Muscle layer of colon (tissue), 2 donors: ENCODE measurements around the gene SRPK1.

Experiments
- H3K27ac ChIP-seq: one replicate; pipeline ENCODE4 v1.7.0; 2013; ENCODE audit warnings: low read depth, mild to moderate bottlenecking, low read length, moderate library complexity
- H3K27me3 ChIP-seq, 2 donors: one replicate each; pipeline ENCODE4 v1.7.0; 2013; ENCODE audit warnings: low read length in 2 of 2, mild to moderate bottlenecking in 2 of 2; ENCODE audit not compliant: insufficient read depth in 2 of 2, control insufficient read depth in 1 of 2
- H3K36me3 ChIP-seq: one replicate; pipeline ENCODE4 v1.7.0; 2013; ENCODE audit warnings: mild to moderate bottlenecking, low read length; ENCODE audit not compliant: insufficient read depth
- H3K4me1 ChIP-seq: one replicate; pipeline ENCODE4 v1.7.0; 2013; ENCODE audit warnings: mild to moderate bottlenecking, low read length; ENCODE audit not compliant: insufficient read depth
- H3K4me3 ChIP-seq, 2 donors: one replicate each; pipeline ENCODE4 v1.7.0; 2013; ENCODE audit warnings: low read length in 2 of 2, low read depth in 1 of 2, mild to moderate bottlenecking in 1 of 2, moderate library complexity in 1 of 2
- H3K9ac ChIP-seq: one replicate; pipeline ENCODE4 v1.7.0; 2013; ENCODE audit warnings: low read length
- H3K9me3 ChIP-seq: one replicate; pipeline ENCODE4 v1.7.0; 2013; ENCODE audit warnings: mild to moderate bottlenecking, low read length
- donor health status: abdominal sarcoma.
- donor health status: Adenocarcinoma of cecum.

Gene SRPK1

DNA sequence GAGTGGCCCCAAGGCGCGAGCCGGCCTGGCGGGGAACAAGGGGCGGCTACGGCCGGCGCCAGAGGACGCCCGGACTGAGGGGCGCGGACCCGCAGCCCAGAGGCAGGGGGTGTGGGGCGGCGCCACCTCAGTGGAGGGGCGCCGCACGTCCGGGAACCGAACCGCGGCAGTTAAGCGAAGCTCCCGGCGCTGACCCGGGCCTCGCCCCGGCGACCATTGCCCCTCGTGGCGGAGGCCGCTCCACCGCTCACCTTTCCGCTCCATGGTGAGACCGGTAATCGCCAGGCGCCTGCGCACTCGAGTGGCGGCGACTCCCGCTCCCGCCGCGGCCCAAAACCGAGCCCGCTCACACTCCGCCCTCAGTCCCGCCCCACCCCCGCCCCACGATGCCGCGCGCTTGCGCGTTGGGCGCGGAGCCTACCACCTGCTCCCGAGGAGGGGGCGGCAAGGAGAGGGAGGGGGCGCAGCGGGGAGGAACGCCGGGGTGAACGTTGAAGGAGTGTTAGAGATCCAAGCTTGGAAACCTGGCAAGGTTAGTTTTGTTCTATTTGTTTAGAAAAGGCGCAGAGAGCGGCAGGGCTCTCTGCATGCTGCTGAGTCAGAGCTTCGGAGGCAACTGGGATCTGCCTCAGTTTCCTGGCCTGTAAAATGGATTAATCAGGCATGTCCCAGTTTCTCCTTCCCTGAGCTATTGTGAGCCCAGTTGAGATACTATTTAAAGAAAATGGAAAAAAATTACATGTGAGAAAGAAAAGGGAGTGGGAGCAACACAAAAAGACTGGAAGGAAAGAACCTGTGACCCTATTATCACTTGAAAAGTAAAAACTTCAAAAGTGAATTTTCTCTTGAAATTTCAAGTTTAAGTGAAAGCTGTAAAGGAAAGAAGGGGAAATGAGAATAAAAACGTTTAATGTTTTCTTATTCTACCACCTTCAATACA is at the start of gene SRPK1:
TSS of gene SRPK1 (minus strand) at position 306 of the 940 bp plus-strand sequence. CDS start at position 264, 42 bp downstream.
- H3K27ac ChIP-seq: peak within 1 kb of the TSS; percentile 58
- H3K36me3 ChIP-seq: no peaks in the 10 kb centered on the region
- H3K9me3 ChIP-seq: no peaks in the 10 kb centered on the region
- H3K9ac ChIP-seq: peak within 1 kb of the TSS; percentile 51
- H3K4me3 ChIP-seq: peak within 1 kb of the TSS; percentile 66 to 77
- H3K4me1 ChIP-seq: peaks cover 21% of the 10 kb centered on the region
- H3K27me3 ChIP-seq: no peaks in the 10 kb centered on the region

DNA sequence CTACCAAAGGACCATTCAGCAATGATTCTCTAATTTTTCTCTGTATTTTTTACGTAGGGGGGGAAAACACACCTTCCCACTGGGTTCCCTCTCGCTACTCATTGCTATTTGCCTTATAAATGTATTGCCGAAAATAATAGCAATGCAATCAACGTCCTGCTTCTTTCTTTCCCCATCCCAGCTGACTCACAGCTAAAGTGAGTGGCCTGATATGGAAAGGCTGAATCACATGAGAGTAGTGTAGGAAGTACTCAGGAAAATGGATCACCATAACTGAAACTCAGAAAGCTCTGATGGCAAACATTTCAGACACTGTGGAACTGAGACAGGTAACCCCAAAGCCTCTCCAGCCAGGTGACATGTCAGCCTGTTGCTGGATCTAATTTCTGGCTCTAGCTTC is 49.3 kb upstream of the SRPK1 start:
- no peaks in the 10 kb centered on the region for H3K9me3 ChIP-seq
- no peaks in the 10 kb centered on the region for H3K36me3 ChIP-seq
- H3K4me3 ChIP-seq: no peak overlapping the region
- H3K27me3 ChIP-seq: no peaks in the 10 kb centered on the region
- H3K27ac ChIP-seq: no peak overlapping the region
- H3K9ac ChIP-seq: no peak overlapping the region
- H3K4me1 ChIP-seq: peaks cover 6% of the 10 kb centered on the region

DNA sequence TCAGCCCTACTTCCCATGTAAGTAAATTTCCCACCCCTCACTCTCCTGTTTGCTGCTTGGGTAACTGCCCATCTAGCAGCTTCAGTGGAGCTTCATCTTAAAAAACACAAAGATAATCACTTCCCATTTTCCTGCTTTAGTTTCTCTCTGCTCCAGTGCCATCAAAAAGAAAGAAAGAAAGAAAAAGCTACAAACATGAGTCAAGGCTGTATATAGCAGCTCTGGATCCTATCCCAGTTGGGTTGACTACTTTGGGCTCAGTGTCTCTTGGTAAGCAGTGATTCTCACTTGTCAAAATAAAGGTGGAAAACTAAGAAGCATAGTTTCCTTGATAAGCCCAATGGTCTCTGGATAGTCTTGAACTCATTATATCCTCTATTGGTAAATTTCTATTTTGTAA is 48.7 kb upstream of the SRPK1 start:
- H3K4me1 ChIP-seq: peaks cover 6% of the 10 kb centered on the region
- H3K27ac ChIP-seq: no peak overlapping the region
- H3K27me3 ChIP-seq: no peaks in the 10 kb centered on the region
- H3K4me3 ChIP-seq: no peak overlapping the region
- no peaks in the 10 kb centered on the region for H3K9me3 ChIP-seq
- H3K36me3 ChIP-seq: no peaks in the 10 kb centered on the region
- H3K9ac ChIP-seq: no peak overlapping the region

DNA sequence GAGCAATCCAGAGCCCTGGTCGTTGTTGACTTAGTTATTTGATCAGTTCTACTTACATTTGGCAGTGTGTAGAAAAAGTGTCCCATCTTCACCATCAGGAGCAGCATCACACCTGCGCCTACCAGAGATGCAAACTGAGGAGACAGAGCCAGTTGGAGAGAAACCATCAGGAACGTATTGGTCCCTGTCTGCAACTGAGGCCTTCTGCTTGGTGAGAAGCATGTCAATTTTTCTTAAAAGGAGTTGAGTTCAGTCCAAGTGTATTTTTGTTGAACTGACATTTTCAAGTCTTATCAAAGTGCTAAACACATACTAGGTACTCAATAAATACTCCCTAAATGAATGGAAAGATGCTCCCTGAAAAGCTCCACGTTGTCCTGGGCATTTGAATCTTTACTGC is 47.9 kb upstream of the SRPK1 start:
- H3K36me3 ChIP-seq: no peaks in the 10 kb centered on the region
- no peaks in the 10 kb centered on the region for H3K27me3 ChIP-seq
- no peak overlapping the region for H3K9ac ChIP-seq
- H3K27ac ChIP-seq: no peak overlapping the region
- no peaks in the 10 kb centered on the region for H3K9me3 ChIP-seq
- H3K4me3 ChIP-seq: no peak overlapping the region
- peaks cover 6% of the 10 kb centered on the region for H3K4me1 ChIP-seq

DNA sequence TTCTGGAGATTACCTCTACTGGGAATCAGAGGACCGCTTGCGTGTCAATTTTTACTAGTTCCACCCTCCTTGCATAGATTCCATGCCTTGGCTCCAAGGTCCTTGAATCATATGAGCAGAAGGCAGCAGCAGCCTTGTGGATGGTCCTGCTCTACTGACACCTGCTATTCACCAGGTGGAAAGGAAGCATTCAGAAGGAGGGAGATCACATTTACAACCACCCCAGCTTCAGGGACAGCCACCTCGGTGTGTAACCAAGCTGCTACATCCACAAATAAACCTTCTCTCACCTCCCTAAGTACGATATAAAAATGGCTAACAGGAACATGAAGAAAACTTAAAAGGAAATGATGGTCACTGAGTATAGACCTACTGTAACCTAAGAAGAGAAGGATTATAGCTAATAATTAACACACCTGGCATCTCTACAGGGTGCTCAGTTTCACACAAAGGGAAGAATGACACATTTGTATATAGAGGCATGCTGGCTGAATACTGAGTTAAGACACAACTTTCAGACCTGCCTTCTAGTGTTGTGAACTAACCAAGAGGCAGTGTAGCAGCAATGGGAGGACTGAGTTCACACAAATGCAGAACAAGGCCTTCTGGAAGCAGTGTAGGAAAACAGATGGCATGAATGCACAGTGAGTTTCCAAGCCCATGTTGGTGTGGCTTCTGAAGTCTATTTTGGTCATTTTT is 46.3 kb upstream of the SRPK1 start:
- Histone ChIP-seq H3K27ac (no peak overlapping the region), H3K36me3 (no peaks in the 10 kb centered on the region)

DNA sequence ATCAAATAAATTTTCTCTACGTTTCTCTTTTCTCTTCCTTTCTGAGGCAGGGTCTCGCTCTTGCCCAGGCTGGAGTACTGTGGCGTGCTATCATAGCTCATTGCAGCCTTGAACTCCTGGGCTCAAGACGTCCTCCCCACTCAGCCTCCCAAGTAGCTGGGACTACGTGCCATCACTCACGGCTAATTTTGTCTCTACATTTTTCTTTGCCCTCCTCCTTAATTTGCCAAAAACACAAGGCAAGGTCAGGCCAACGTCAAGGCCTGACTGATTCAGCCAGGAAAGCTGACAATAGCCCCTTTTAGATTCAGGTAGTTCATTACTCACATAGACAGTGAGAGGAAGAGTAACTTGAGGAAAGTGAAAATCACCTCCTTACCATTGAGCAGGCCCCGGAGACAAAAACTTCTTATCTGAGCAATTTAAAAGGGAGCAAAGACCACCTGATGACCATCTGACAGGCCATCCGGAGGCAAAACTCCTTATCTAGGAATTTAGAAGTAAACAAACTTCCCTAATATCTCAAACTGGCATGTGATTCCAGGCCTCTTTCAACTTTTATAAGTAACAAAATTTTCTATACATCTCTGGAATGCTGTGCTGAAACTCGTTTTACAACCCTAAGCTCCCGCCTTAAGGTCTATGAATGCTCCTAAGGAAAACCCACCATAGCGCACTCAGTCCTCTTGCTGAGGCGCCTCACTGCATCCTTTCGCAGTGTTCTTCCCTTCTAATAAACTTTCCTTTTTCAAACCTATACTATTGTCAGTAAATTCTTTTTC is 42.1 kb upstream of the SRPK1 start:
- Histone ChIP-seq H3K9me3 (no peaks in the 10 kb centered on the region), H3K4me3 (no peak overlapping the region), H3K36me3 (no peaks in the 10 kb centered on the region), H3K9ac (no peak overlapping the region), H3K27me3 (no peaks in the 10 kb centered on the region), H3K27ac (no peak overlapping the region), H3K4me1 (no peaks in the 10 kb centered on the region)

More for the DNA sequence above, 46.3 kb upstream of the SRPK1 start:
- no peak overlapping the region for H3K9ac ChIP-seq
- H3K4me3 ChIP-seq: no peak overlapping the region
- H3K4me1 ChIP-seq: no peaks in the 10 kb centered on the region
- H3K9me3 ChIP-seq: no peaks in the 10 kb centered on the region
- H3K27me3 ChIP-seq: no peaks in the 10 kb centered on the region

DNA sequence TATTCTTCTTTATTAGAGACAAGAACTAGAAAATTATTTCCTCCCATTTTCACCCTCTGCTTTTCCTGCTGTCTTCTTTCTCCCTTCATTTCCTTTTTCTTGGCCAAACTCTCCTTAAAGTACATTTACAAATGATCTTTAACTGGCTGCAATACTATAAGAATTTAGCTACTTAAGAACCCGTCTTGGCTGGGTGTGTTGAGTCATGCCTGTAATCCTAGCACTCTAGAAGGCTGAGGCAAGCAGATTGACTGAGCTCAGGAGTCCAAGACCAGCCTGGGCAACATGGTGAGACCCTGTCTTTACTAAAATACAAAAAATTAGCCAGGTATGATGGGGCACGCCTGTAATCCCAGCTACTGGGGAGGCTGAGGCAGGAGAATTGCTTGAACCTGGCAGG is 39.3 kb upstream of the SRPK1 start:
- Histone ChIP-seq H3K4me1 (no peaks in the 10 kb centered on the region), H3K9ac (no peak overlapping the region), H3K36me3 (no peaks in the 10 kb centered on the region), H3K27me3 (no peaks in the 10 kb centered on the region), H3K9me3 (no peaks in the 10 kb centered on the region), H3K4me3 (no peak overlapping the region), H3K27ac (no peak overlapping the region)

DNA sequence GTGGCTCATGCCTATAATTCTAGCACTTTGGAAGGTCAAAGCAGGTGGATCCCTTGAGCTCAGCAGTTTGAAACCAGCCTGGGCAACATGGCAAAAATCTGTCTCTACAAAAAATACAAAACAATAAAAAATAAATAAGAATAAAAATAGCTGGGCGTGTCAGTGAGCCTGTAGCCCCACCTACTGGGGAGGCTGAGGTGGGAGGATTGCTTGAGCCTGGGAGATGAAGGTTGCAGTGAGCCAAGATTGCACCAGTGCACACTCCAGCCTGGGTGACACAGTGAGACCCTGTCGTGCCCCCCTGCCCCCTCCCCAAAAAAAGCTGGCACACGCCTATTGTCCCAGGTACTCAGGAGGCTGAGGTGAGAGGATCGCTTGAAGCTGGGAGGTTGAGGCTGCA is 35.1 kb upstream of the SRPK1 start:
- no peak overlapping the region for H3K27ac ChIP-seq
- no peak overlapping the region for H3K4me3 ChIP-seq
- H3K4me1 ChIP-seq: no peaks in the 10 kb centered on the region
- no peaks in the 10 kb centered on the region for H3K27me3 ChIP-seq
- no peak overlapping the region for H3K9ac ChIP-seq
- no peaks in the 10 kb centered on the region for H3K36me3 ChIP-seq
- H3K9me3 ChIP-seq: no peaks in the 10 kb centered on the region

DNA sequence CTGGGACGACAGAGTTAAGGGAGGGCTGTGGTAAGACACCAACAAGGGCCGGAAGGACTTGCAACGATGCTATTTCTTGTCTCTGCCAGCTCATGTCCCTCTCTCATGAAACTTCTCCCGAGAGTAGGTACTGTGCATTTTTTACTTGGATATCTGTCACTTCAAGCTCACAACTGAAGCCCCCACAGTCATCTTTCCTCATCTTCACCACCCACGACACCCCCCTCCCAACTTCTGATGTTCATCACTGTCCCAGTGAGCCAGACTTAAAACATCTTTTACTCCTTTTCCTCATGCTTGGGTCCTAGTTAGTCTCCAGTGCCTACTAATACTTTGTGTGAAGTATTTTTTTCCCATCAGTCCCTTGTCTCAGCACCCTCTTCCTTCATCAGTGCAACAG is 34.6 kb upstream of the SRPK1 start:
- Histone ChIP-seq H3K9ac (no peak overlapping the region), H3K27me3 (no peaks in the 10 kb centered on the region), H3K36me3 (no peaks in the 10 kb centered on the region), H3K4me3 (no peak overlapping the region), H3K27ac (no peak overlapping the region), H3K9me3 (no peaks in the 10 kb centered on the region), H3K4me1 (no peaks in the 10 kb centered on the region)

DNA sequence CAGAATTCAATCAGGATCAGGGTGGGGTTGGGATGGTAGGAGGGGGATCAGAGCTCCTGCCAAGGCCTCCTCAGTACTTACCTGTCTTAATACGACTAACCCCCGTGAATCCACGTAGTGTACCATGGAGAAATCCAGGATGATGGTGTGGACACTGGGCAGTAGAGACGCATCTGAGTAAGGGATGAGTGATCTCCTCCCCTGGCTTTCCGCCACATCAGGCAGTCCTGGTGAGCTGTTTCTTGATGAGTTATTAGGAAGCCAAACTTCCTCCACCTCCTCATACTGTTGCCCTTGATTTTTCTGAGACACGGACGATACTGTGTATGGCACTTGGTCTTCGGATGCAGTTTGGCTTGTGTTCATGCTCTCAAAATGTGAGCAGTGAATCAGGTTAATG is 34.2 kb upstream of the SRPK1 start:
- H3K27me3 ChIP-seq: no peaks in the 10 kb centered on the region
- no peaks in the 10 kb centered on the region for H3K36me3 ChIP-seq
- H3K27ac ChIP-seq: no peak overlapping the region
- H3K4me3 ChIP-seq: no peak overlapping the region
- no peaks in the 10 kb centered on the region for H3K4me1 ChIP-seq
- no peaks in the 10 kb centered on the region for H3K9me3 ChIP-seq
- no peak overlapping the region for H3K9ac ChIP-seq

DNA sequence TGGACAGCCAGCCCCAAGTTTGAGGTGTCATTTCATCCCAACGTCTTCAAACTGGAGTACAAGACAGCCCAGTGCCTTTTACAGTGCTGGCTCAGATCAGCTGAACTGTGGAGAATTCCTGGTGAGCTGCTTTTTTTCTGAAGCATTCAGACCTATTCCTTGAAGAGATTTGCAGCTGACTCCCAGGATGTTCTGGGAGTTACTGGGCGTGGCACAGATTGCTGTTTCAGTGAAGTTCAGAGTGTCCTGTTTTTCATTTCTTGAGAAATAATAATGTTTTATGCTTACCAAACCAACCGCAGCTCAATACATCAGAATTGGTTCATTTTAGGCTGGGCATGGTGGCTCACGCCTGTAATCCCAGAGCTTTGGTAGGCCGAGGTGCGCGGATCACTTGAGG is 33.4 kb upstream of the SRPK1 start:
- Histone ChIP-seq H3K36me3 (no peaks in the 10 kb centered on the region), H3K27me3 (no peaks in the 10 kb centered on the region), H3K9ac (no peak overlapping the region), H3K4me1 (no peaks in the 10 kb centered on the region), H3K27ac (no peak overlapping the region), H3K4me3 (no peak overlapping the region), H3K9me3 (no peaks in the 10 kb centered on the region)
